Measurements from ENCODE around the gene FERMT2.

Gene FERMT2

DNA sequence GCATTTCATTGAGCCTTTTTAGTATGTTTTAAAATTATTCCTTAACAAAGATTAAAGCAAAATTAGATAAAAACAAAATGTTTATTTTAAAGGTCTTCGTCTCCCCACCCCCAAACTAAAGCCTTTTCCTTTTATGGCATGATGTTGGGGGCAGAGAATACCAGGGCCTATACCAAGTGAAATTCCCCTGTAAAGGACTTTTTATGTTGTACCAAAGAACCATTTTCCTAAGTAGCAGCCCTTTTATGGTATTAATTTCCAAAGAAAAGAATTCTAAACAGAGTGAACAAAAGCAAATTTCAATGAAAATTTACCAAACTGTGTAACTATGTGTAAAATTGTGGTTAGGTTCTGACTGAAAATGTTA, 87.5 kb downstream of the FERMT2 start:
- no peak for DNase-seq (ENCODE audit: low read depth)

DNA sequence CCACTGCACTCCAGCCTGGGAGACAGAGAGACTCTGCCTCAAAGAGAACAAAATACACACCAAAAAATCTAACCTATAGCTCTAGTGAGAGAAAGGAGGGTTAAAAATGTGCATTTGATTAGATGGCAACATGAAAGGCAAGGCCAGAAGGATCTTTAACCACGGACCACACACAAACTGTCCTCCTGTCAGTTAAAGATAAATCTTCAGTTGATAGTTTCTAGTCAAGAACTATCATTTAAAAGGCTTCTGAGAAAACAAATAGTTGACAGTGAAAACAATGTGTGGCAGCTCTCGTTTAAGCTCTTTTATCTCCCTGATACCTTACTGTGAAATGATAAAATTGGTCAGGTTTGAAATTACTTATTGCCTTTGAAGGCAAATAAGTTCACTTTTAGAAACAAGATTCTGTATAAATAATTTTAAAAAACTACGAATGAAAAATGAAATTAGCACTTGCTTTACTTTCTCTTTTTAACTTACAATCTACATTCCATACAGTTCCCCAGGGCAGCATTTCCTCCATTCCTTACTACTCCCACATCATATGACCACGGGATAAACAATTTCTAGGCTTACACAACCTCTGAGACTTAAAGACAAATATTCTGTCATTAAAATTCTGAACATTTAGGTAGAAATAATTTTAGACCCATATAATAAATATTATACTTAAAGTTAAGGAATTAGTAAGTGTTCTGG, 88.1 kb downstream of the FERMT2 start:
- DNase-seq (ENCODE audit: low read depth), result no peak

DNA sequence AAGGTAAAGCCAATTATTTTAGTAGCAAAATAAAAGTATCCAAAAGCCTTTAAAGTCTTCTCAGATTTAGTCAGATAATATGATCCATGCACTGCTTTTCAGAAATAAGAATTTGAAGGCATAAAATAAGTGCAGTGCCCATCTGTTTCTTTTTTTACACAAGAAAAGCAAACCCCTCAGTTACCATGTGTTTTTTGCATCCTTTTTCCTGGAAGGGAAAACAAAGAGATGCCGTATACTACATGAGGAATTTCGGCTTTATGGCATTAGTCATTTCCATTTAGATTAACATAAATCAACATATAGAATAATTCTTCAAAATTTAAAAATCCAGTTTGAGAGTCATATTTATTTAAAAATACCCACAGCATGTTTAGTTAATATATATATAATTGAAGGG, 89.4 kb downstream of the FERMT2 start:
- DNase-seq (ENCODE audit: low read depth), result no peak

DNA sequence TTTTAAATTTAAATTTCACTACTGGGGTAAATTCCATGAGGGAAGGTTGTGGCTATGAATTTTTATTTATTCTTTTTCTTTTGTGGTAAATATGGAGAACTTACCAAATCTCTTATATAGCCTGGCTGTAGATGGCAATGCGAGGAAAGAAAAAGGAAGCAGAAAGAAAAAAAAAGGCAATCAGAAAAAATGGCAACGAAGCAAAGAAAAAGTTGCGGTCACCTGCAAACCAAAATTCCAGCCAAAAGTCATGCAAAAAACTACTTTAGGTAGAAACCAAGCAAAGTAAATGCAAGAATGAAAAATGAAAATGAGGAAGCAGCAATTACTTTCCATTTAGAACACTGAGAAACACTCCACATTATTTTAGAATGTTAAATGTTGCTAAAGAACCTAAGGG, 89.9 kb downstream of the FERMT2 start:
- no peak for DNase-seq (ENCODE audit: low read depth)

DNA sequence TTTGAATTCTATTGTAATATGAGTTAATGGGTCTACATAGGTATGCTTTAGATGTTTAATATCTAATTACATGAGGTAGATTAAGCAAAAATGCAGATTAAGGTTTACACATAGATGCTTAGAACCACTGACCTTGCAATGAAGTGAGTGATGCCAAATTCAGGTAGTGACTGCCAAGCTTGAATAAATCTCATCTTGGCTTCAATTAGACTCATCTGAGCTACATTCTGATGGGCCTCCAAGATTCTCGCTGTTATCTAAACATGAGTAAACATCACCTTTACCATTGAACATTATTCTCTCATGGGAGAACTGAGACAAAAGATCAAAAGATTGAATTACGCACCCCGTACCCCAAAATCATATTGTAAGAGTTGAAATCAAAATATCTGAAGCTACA, 90.6 kb downstream of the FERMT2 start:
- DNase-seq (ENCODE audit: low read depth), result no peak

DNA sequence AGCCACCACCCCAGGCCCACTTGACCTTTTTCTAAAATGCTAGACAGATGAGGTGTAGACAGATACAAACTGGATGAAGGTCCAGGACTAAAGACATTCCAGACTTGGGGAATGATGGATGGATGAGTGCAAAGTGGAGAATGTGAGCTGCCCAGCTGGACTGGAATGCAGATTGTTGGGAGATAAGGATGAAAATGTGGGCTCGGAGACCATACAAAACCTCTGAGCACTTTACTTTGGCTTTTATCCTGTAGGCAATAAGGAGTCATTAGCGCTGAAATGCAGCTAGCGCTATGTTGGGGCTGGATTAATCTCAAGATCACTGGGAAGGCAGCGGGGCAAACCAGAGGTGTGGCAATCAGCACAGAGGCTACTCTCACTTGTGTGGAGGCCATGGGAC, 94.7 kb downstream of the FERMT2 start:
- no peak for DNase-seq (ENCODE audit: low read depth)

DNA sequence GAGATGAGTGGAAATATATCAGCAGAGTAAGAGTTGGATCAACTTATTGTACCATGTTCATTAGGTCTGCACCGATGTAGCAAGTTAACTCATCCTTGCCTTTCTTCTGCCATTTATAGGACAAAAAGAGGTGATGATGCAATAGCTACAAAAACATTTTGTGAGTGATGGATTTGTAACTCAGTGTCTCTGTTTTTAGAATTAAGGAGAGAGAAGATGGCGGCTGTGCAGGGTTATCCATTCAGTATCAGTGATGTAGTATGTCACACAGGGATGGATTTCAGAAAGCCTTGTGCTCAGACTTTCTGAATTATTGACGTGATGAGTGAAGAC, 97.4 kb downstream of the FERMT2 start:
- DNase-seq (ENCODE audit: low read depth), result no peak

DNA sequence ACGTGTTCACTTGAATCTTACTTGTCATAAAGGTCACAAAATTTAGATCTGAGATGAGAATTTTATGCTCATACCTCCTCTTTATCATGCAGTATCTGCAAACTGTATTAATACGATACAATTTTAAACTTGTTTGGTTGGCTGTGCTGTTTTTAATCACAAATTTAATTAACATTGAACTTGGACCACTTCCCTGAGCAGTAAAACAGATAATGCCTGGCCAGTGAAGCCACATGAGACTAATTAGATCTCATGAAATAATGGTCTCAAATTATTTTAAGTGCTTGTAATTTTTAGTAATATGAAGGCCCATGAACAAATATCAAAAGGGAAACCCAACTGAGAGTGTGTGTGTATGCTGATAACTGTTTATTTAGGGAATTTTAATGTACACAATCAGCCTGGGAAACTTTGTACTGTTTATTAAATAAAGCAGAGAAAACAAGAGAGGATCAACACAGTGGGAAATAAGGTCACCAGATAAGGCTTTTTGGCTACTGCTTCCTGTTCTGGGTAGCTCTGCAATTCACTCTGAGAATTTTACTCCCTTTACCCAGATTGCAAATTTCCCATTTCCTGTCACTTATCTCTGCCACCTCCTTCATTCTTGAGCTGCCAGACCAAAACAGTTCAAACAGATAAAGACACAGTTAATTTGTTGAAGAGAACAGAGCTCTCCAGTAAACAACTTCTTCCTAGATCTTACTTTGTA, 97.9 kb downstream of the FERMT2 start:
- no peak for DNase-seq (ENCODE audit: low read depth)

DNA sequence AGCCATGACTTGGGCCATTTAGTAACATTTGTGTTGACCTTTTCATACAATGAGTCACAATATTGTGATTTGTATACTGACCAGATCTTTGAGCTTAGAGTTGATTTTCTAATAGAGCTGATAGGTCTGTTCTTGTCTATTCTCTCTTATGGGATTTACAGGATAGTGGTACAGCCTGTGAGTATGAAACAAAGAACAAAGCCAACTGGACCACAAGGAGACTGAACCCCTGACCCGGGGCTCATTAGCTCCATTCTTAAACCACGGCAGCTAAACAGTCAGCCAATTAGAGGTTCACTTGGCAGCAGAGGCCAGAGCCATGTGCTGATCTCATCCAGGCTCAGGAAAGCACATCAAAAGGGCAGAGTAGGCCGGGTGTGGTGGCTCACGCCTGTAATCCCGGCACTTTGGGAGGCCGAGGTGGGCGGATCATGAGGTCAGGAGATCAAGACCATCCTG, 100.4 kb downstream of the FERMT2 start:
- no peak for DNase-seq (ENCODE audit: low read depth)

DNA sequence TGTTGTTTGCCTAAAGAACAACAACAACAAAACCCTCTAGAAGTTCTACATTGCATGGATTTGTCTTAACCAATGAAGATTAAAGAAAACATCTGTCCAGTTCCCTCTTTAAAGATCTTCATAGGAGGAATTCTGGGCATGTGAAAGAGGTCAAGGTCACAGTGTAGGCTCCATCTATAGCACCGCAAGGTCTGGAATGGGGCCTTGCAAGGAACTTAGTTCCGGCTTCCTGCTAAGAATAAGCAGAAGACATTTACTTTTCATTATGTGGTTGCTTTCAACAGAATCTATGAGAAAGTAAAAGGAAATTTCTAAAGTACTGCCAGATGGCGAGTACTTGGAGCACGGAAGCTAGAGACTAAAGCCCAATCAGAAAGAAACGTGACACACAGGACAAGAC, 102.2 kb downstream of the FERMT2 start:
- DNase-seq (ENCODE audit: low read depth), result no peak

DNA sequence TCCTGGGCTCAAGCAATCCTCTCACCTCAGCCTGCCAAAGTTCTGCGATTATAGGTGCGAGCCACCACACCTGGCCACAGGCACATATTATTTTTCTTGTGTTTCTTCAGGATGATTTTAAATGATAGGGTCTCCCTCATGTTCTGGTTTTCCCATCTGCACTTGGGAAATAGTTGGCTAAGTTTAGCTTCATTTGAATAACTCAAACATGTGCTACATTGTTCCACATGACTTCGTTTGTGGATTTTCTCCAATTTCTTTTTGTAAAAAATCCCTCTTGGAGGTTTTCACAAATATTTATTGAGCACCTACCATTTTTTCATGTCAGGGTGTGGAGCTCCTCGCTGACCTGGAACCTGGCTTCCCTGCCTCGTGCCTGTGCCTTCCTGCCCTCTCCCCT, 104.3 kb downstream of the FERMT2 start:
- no peak for DNase-seq (ENCODE audit: low read depth)

DNA sequence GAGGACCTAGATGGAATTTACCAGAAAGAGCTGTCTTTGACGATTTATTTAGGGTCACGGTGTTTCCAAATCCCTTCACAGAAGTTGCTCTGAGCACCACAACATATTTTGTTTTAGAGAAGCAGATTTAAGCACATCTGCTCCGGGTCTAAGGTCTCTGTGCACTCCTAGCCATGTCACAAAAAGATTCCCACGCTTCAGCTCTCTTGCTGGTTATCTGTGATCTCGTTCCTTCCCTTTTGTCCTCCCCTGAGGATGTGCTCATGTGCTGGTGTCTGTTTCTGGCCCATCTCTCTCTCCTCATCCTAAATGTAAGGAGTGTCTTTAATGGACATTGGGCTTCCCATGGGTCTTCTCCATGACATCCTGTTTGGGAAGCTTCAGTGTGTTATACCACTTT, 105.8 kb downstream of the FERMT2 start:
- DNase-seq (ENCODE audit: low read depth), result no peak

DNA sequence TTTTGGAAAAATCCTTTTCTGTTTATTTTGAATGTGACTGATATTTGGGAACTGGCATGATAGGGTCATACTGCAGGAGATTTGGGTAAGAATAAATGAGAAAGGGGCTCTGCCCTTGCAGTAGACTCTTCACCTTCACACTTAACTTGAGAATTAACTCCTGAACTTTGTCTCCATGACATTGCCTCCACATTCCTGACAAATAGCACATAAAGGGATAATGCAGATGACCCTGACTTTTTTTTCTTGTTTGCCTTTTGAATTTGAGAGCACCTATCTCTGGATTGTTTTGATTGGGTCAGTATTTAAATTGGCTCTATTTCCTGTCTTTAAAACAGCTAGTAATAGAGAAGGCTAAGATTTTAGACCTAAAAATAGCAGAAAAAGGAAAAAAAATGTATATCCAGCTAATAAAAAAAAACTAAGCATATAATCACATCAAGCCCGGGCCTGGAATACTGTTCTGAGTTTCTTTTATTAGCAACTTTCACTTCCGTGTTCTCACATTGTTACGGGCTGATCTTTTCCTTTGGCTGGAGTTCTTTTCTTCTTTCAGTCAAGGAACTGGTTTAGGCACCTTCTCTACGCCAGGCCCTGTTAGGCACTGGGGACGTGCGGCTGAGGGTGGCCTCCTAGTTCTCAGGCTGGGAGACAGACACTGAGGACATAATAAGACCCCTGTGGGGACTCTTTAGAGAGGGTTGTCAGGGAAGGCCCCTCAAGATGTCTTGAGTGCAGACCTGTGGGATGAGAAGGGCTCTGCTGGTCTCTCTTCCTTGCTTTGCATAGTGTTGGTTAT, 106.4 kb downstream of the FERMT2 start:
- no peak for DNase-seq (ENCODE audit: low read depth)

DNA sequence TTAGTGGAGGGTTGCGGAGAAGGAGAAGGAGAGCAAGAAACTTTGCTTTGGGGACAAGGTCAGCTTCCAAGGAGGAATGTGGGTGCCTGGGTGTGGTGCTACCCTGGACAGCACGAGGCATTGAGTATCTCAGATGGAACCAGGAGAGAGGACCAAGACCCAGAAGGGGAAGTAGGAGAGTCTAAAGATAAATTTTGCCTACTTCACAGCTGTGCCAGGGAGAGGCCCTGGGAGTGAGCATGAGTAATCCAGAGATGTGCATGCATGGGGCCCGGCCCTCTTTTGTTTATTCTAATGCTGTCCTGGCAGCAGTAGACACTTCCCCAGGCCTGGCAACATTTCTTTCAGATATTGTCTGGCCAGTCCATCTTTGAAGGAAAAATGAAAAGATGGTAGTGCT, 110.0 kb downstream of the FERMT2 start:
- no peak for DNase-seq (ENCODE audit: low read depth)

DNA sequence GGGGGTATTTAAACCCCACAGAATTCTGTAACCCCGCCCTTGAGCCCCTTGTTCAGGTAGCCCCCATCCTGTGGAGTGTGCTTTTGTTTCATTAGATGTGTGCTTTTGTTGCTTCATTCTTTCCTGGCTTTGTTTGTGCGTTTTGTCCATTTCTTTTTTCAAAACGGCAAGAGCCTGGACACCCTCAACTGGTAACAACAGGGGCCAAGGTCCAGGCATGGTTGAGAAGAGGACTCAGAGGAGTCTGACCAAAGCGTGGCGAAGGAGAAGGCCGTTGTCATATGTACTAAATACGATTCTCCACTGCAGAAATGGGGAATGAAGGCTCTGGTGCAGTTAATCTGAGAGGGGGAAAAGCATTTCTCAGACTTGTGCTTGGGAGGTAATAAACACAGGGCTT, 113.4 kb downstream of the FERMT2 start:
- DNase-seq (ENCODE audit: low read depth), result no peak

DNA sequence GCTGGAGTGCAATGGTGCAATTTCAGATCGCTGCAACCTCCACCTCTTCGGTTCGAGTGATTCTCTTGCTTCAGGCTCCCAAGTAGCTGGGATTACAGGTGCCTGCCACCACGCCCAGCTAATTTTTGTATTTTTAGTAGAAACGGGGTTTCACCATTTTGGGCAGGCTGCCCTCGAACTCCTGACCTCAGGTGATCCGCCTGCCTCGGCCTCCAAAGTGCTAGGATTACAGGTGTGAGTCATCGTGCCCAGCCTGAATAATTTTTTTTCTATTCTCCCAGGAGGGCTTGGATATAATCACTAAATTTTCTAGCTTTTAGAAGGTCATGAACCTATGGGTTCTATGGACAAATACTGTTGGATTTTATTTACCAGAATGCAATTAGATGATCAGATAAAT, 114.8 kb downstream of the FERMT2 start:
- no peak for DNase-seq (ENCODE audit: low read depth)

DNA sequence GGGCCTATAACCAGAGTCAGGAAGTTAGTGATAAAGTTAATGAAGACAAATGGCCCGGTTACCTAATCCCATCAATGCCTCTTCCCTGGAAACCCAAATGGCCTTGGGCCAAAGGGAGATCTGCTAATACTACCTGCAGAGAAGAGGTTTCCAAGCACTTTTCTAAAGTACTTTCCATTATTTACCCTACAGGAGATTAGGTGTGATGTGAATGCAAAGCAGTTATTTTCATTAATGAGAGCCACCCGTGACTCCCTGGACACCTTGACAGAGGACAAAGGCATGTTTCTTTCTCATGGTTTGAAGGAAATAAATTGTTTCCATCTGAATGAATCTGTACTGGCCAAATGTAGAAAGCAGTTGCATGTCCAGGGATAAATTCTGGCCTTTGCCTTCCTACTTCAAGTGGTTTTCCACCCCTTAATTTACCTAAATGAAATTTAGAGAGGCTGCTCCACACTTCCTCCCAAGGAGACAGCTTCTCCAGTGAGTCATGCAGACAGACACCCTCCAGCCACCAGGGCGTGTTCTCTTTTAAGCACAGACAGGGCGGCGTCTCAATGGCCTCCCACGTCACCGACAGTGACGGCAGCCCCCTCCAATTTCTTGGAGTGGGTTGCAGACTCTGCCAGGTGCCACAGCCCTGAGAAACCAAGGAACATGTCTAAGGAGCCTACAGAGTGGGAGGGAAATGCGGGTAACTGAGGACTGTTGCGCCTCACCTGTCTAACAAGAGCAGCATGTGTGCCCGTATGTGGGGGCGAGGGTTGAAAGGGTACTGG, 115.5 kb downstream of the FERMT2 start:
- no peak for DNase-seq (ENCODE audit: low read depth)

DNA sequence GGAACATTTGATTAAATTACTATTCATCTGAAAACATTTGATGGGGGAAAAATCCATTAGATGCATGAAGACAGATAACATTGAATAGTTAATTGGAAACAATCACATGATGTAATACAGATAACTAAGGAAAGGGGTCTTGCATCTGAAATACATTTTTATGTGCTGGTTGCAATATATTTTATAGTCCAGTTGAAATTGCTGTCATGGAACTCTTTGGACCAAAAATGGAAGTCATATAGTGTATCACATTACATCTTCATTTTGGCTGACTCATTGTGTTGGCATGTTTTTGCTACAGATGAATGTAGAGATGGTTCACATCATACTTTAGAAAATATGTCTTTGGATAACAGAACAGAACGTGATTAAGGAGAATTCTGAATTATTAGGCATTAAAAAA, 116.4 kb downstream of the FERMT2 start:
- DNase-seq (ENCODE audit: low read depth), result no peak

DNA sequence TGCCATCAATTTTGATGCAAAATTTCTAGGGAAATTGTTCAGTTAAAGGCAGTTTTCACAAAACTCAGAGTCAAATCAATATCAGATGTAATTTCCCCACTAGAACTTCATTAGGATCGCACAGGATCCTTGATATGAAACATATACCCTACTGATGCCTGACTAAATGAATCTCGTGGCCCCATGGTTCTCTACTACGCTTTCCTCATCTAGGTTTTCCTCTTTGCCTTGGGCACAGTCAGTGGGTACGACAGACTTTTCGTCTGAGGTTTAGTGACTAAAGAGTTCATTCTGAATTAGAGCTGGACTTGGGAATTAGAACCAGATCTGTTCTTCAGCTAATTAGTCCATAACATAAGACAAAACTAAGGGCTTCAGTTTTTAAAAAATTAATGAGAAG, 117.0 kb downstream of the FERMT2 start:
- DNase-seq (ENCODE audit: low read depth), result no peak

DNA sequence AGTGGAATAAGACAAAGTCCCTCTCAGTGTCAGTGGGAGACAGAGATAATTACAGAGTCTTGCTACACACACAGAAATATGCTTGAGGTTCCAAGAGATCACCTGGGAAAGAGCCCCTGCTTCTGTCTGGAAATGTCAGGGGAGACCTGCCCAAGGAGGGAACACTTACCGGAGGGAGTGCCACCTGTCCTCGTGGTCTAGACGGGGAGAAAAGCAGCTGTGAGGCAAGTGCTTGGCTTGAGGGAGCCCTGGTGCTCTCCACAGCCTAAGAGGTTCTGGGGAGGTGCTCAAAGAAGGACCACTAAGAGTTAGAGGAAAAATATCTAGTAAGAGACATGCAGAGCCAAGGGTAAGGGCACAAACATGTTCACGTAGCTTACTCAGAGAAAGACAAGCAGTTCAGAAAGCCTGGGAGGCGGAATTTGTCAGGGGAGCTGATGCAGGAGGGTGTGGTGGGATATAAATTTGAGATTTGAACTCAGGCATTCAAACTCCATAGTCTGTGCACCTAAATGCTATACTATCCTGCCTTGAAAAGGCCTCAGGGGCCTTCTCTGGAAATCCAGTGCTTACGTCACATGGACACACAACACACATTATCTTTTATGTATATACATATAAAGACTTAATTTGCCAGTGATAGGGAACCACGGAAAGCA, 121.2 kb downstream of the FERMT2 start:
- DNase-seq (ENCODE audit: low read depth), result no peak

DNA sequence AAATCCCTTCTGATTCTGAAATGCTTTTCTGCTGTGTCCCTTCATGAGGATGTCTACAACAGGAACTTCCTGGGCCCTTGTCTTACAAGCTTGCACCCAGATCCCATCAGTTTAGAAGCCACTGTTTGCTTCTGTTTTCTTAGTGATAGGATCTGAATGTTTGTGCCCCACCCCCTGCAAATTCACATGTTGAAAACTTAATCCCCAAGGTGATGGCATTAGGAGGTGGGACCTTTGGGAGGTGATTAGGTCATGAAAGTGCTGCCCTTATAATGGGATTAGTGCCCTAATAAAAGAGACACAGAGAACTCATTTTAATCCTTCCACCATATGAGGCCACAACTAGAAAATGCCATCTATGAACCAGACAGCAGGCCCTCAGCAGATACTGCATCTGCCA, 123.4 kb downstream of the FERMT2 start:
- DNase-seq (ENCODE audit: low read depth), result no peak

DNA sequence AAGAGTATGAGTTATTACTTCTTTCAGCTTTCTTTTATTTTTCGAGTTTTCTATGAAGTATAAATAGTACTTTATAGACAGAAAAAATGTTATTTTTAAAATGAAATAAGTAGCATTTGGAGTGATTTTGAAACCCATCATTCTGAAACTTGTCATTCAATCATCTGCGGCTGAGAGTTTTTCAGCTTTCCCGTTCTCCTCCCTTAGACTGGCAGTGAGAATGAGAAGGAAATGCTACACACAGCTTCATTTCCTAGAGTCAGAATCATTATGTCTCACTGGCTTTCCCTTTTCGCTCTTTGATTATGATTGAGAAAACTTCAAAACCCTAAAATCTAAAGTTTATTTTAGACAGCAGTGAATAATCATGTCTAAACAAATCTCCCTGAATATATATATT, 125.8 kb downstream of the FERMT2 start:
- DNase-seq (ENCODE audit: low read depth), result no peak
